Measurements from ENCODE around the gene OPCML.

OPCML gene

DNA sequence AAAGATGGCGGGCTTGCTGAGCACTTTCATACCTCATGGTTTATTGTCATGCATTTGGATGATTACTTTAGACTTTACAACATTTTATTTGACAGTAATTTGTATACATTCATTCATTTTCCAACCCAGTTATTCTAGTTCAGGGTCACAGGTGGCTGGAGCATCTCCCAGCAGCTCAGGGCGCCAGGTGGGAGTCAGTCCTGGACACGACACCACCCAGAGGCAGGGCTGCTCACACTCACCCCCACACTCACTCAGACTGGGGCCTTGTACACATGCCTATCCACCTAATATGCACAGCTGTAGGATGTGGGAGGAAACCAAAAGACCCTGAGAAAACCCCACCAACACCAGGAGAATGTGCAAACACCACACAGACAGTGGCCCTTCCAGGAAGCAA is 123.9 kb downstream of the OPCML start:
- Histone ChIP-seq H3K79me2 (ENCODE audit: control insufficient read depth, low read length) (no peaks in the 10 kb centered on the region), H4K20me1 (ENCODE audit: control insufficient read depth, insufficient read depth, low read depth, low read length) (no peaks in the 10 kb centered on the region), H3K27ac (ENCODE audit: low read depth, low read length) (no peak overlapping the region), H3K9me3 (ENCODE audit: control insufficient read depth, insufficient read depth, low read length) (no peaks in the 10 kb centered on the region), H3K4me1 (ENCODE audit: control insufficient read depth, low read length) (no peaks in the 10 kb centered on the region), H3K4me3 (ENCODE audit: low read length) (no peak overlapping the region), H3K36me3 (ENCODE audit: control insufficient read depth, low read length) (no peaks in the 10 kb centered on the region), H3K4me2 (ENCODE audit: low read length) (no peak overlapping the region), H3F3A (ENCODE audit: control insufficient read depth, insufficient read depth) (no peaks in the 10 kb centered on the region), H3K27me3 (ENCODE audit: control insufficient read depth, low read length) (no peaks in the 10 kb centered on the region), H3K9me2 (replicated peaks; ENCODE audit: control insufficient read depth, low read length) (no peaks in the 10 kb centered on the region)
- no peak for TF ChIP-seq EZH2phosphoT487 (IDR thresholded peaks at IDR 0.05; ENCODE audit: borderline replicate concordance, low read length)
- TF ChIP-seq, protein P1, sequence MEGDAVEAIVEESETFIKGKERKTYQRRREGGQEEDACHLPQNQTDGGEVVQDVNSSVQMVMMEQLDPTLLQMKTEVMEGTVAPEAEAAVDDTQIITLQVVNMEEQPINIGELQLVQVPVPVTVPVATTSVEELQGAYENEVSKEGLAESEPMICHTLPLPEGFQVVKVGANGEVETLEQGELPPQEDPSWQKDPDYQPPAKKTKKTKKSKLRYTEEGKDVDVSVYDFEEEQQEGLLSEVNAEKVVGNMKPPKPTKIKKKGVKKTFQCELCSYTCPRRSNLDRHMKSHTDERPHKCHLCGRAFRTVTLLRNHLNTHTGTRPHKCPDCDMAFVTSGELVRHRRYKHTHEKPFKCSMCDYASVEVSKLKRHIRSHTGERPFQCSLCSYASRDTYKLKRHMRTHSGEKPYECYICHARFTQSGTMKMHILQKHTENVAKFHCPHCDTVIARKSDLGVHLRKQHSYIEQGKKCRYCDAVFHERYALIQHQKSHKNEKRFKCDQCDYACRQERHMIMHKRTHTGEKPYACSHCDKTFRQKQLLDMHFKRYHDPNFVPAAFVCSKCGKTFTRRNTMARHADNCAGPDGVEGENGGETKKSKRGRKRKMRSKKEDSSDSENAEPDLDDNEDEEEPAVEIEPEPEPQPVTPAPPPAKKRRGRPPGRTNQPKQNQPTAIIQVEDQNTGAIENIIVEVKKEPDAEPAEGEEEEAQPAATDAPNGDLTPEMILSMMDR (IDR thresholded peaks at IDR 0.05; ENCODE audit: low read depth, low read length, poor library complexity, severe bottlenecking), result no peak

DNA sequence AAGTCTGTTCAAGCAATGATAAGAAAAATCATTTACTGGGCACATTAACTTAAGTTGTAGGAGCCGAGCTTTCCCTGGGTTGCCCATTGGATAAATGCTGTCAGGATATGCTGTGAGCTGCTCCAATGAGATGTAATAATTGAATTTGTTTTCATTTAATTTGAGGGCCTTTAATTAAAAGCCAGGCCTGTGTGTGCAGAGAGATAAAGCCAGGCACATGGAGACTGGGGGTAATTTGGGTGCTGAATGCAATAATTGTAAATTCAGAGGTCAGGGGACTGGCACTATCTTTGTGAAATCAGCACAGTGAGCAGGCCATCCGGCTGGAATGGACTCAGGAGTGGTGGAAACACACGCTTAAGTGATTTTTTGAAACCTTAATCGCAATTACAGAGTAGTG is 125.8 kb downstream of the OPCML start:
- Histone ChIP-seq H3K36me3 (ENCODE audit: control insufficient read depth, low read length) (no peaks in the 10 kb centered on the region), H3K4me2 (ENCODE audit: low read length) (no peak overlapping the region), H3F3A (ENCODE audit: control insufficient read depth, insufficient read depth) (no peaks in the 10 kb centered on the region), H4K20me1 (ENCODE audit: control insufficient read depth, insufficient read depth, low read depth, low read length) (no peaks in the 10 kb centered on the region), H3K9me3 (ENCODE audit: control insufficient read depth, insufficient read depth, low read length) (no peaks in the 10 kb centered on the region), H3K79me2 (ENCODE audit: control insufficient read depth, low read length) (no peaks in the 10 kb centered on the region), H3K4me1 (ENCODE audit: control insufficient read depth, low read length) (no peaks in the 10 kb centered on the region), H3K4me3 (ENCODE audit: low read length) (no peak overlapping the region), H3K27ac (ENCODE audit: low read depth, low read length) (no peak overlapping the region), H3K27me3 (ENCODE audit: control insufficient read depth, low read length) (no peaks in the 10 kb centered on the region), H3K9me2 (replicated peaks; ENCODE audit: control insufficient read depth, low read length) (no peaks in the 10 kb centered on the region)
- TF ChIP-seq, protein P1 (IDR thresholded peaks at IDR 0.05; ENCODE audit: low read depth, low read length, poor library complexity, severe bottlenecking), result no peak
- TF ChIP-seq EZH2phosphoT487 (IDR thresholded peaks at IDR 0.05; ENCODE audit: borderline replicate concordance, low read length), result no peak

DNA sequence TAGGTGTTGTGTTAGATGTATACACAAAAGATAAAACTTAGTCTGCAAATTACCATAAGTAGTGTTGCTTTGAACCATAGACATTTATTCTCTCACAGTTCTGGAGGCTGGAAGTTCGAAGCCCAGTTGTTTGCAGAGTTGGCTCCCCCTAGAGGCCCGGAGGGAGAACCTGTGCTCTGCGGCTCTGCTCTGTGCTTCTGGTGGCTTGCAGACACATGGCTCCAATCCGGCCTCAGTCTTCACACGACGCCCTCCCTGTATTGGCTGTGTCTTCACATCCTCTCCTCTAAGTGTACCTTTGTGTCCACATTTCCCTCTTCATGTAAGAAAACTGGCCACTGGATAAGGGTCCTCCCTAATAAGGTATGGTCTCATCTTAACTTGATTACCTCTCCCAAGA is 128.4 kb downstream of the OPCML start:
- Histone ChIP-seq H3K4me2 (ENCODE audit: low read length) (no peak overlapping the region), H3K9me2 (replicated peaks; ENCODE audit: control insufficient read depth, low read length) (no peaks in the 10 kb centered on the region), H4K20me1 (ENCODE audit: control insufficient read depth, insufficient read depth, low read depth, low read length) (no peaks in the 10 kb centered on the region), H3K9me3 (ENCODE audit: control insufficient read depth, insufficient read depth, low read length) (no peaks in the 10 kb centered on the region), H3K27ac (ENCODE audit: low read depth, low read length) (no peak overlapping the region), H3F3A (ENCODE audit: control insufficient read depth, insufficient read depth) (no peaks in the 10 kb centered on the region), H3K27me3 (ENCODE audit: control insufficient read depth, low read length) (no peaks in the 10 kb centered on the region), H3K36me3 (ENCODE audit: control insufficient read depth, low read length) (no peaks in the 10 kb centered on the region), H3K4me1 (ENCODE audit: control insufficient read depth, low read length) (no peaks in the 10 kb centered on the region), H3K79me2 (ENCODE audit: control insufficient read depth, low read length) (no peaks in the 10 kb centered on the region), H3K4me3 (ENCODE audit: low read length) (no peak overlapping the region)
- TF ChIP-seq, protein P1 (IDR thresholded peaks at IDR 0.05; ENCODE audit: low read depth, low read length, poor library complexity, severe bottlenecking), result peak; percentile 63
- no peak for TF ChIP-seq EZH2phosphoT487 (IDR thresholded peaks at IDR 0.05; ENCODE audit: borderline replicate concordance, low read length)

DNA sequence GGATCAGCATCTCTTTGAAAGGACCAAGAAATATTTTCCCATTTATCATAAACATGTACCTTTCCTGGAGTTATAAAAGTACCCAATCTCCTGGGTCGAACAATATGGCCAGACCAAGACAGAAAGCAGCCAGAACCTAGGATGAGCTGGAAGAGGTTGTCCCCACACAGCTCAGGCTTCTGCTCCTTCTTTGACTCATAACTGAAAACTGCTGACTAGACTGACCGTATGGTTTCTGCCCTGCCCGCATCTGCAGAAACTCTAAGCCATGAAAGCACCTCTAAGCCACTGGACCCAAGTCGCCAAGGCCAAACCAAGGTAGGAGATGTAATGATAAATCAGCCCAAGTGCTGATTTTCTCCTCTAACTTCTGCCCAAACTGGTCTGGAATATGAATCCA is 129.8 kb downstream of the OPCML start:
- Histone ChIP-seq H4K20me1 (ENCODE audit: control insufficient read depth, insufficient read depth, low read depth, low read length) (no peaks in the 10 kb centered on the region), H3K79me2 (ENCODE audit: control insufficient read depth, low read length) (no peaks in the 10 kb centered on the region), H3K9me2 (replicated peaks; ENCODE audit: control insufficient read depth, low read length) (no peaks in the 10 kb centered on the region), H3K27ac (ENCODE audit: low read depth, low read length) (no peak overlapping the region), H3K4me3 (ENCODE audit: low read length) (no peak overlapping the region), H3K9me3 (ENCODE audit: control insufficient read depth, insufficient read depth, low read length) (no peaks in the 10 kb centered on the region), H3K4me1 (ENCODE audit: control insufficient read depth, low read length) (no peaks in the 10 kb centered on the region), H3K27me3 (ENCODE audit: control insufficient read depth, low read length) (no peaks in the 10 kb centered on the region), H3K4me2 (ENCODE audit: low read length) (no peak overlapping the region), H3F3A (ENCODE audit: control insufficient read depth, insufficient read depth) (no peaks in the 10 kb centered on the region), H3K36me3 (ENCODE audit: control insufficient read depth, low read length) (no peaks in the 10 kb centered on the region)
- TF ChIP-seq EZH2phosphoT487 (IDR thresholded peaks at IDR 0.05; ENCODE audit: borderline replicate concordance, low read length), result no peak
- TF ChIP-seq, protein P1 (IDR thresholded peaks at IDR 0.05; ENCODE audit: low read depth, low read length, poor library complexity, severe bottlenecking), result no peak

Data from DOHH2 (cell line).